Upper lobe of left lung (tissue), 6 donors: ENCODE measurements around the gene THRAP3. TPM values are rescaled to one million over a fixed set of nuclear protein-coding genes. Genes with fewer than 3 reads are reported as not detected.
A peak's percentile ranks its signal among the peaks of the same experiment; 100 is the strongest.

Experiments
- ATAC-seq, 2 donors: fragments of 200-7000 bp; cut with Tn5 transposase; one replicate each; pipeline ENCODE4 v1.9.1; 2022; ENCODE audit warnings: mild to moderate bottlenecking in 2 of 2, moderate library complexity in 2 of 2; ENCODE audit not compliant: low FRiP score in 2 of 2
- DNase-seq, 2 donors: peaks; one replicate each; pipeline ENCODE4 v3.0.0-alpha.2; 2019 to 2020
- H3K27ac ChIP-seq, 4 donors: fragments of 200-600 bp; sonication (generic); one replicate each; pipeline ENCODE4 v1.5.1; 2016 to 2019
- H3K27me3 ChIP-seq, 4 donors: fragments of 200-600 bp; sonication (generic); one replicate each; pipeline ENCODE4 v1.5.1; 2017 to 2019
- H3K36me3 ChIP-seq, 4 donors: fragments of 200-600 bp; sonication (generic); one replicate each; pipeline ENCODE4 v1.5.1; 2016 to 2019
- H3K4me1 ChIP-seq, 4 donors: fragments of 200-600 bp; sonication (generic); one replicate each; pipeline ENCODE4 v1.5.1; 2018 to 2019
- H3K4me3 ChIP-seq, 4 donors: fragments of 200-600 bp; sonication (generic); one replicate each; pipeline ENCODE4 v1.5.1; 2017 to 2019; ENCODE audit warnings: mild to moderate bottlenecking in 2 of 4, moderate library complexity in 1 of 4
- H3K9me3 ChIP-seq, 4 donors: fragments of 200-600 bp; sonication (generic); one replicate each; pipeline ENCODE4 v1.5.1; 2018 to 2019
- CTCF ChIP-seq, 6 experiments: fragments of 450-650 bp in 4 of 6; fragments of 200-600 bp in 2 of 6; sonication (generic) in 2 of 6; IDR thresholded peaks; one replicate each; pipeline ENCODE4 v1.5.1; 2016 to 2019; ENCODE audit warnings: antibody characterized with exemption in 6 of 6
- EP300 ChIP-seq, 4 donors: sonication (generic); formaldehyde crosslinking; IDR thresholded peaks; one replicate each; pipeline ENCODE4 v1.5.1; 2017; ENCODE audit warnings: antibody characterized with exemption in 4 of 4, control low read depth in 2 of 4
- POLR2A ChIP-seq, 4 donors: fragments of 450-650 bp; IDR thresholded peaks; one replicate each; pipeline ENCODE4 v1.5.1; 2016 to 2017; ENCODE audit warnings: antibody characterized with exemption in 4 of 4, mild to moderate bottlenecking in 2 of 4
- POLR2AphosphoS5 ChIP-seq, 2 donors: sonication (generic); formaldehyde crosslinking; IDR thresholded peaks; one replicate each; pipeline ENCODE4 v1.5.1; 2017; ENCODE audit warnings: antibody characterized with exemption in 2 of 2
- WGBS, 2 donors: methylation state at CpG; one replicate each; pipeline ENCODE4 v1.1.5; 2017 to 2018; 5-methylcytosine and 5-hydroxymethylcytosine counted together
- total RNA-seq, 6 donors: library from RNA; depleted of rRNA in 4 of 6; stranded (reverse); fragments of >200 nt in 4 of 6; gene quantifications; one replicate each; pipeline versions ENCODE4 v1.1.0 to v1.2.1, GENCODE V29; 2016 to 2021
- donor health status: DM: no; HTN: no; CAD: no; lungs with moderate emphysema.
- donor health status: DM: no; HTN: yes; CAD: no; lungs with severe emphysema.

The THRAP3 gene
- total RNA-seq, 6 donors from 2014 or later, result 55.0 to 91.1 (median 84.0) TPM

- Histone ChIP-seq H3K27ac (peak within 1 kb of the TSS; percentile 79 to 90 (median 86)), H3K36me3 (peaks cover 7 to 33% (median 28%) of the 10 kb centered on the region in 4 donors), H3K9me3 (no peaks in the 10 kb centered on the region), H3K4me3 (peak within 1 kb of the TSS; percentile 72 to 90 (median 79)), H3K4me1 (peaks cover 13 to 27% (median 22%) of the 10 kb centered on the region in 4 donors), H3K27me3 (no peaks in the 10 kb centered on the region)
- TF ChIP-seq POLR2A (IDR thresholded peaks at IDR 0.05) (no peak), POLR2AphosphoS5 (IDR thresholded peaks at IDR 0.05) (peak; percentile 17 to 44), EP300 (IDR thresholded peaks at IDR 0.05) (no peak), CTCF (IDR thresholded peaks at IDR 0.05) (peak in 1 of 6 experiments; percentile 12)
- ATAC-seq, result peak; percentile 73 to 85
- peak; percentile 87 to 89 for DNase-seq
- WGBS, 2 donors, result 6 to 39% methylated on average over 9 to 20 of the region's 65 CpGs
Measured at GRCh38 chr1:36306210-36306901, 82.1 kb downstream of the THRAP3 start, which contains the start of gene SH3D21. SH3D21 (plus strand) TSS chr1:36306368; CDS start chr1:36306421, 53 bp downstream.

DNA sequence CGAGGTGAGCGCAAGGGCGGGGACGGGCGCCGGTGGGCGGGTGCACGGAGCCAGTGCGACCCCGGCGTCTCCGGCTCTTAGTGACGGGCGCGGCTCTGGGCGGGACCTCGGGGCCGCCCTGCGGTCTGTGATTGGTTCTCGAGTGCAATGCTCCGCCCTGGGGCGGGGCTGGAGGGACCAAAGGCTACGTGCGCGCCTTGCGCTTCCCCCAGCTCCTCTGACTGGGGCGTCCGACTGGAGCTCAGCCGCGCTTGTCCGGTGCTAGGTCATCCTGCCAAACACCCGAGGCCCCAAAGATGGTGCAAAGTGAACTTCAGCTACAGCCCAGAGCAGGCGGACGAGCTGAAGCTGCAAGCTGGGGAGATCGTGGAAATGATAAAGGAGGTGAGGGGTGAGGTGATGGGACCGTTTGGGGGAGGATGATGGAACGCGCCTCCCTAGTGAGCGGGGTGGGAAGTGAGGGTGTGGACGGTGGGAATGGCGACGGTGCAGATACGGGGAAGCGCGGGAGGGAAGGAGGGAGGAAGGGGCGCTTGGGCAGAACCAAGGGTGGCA is 82.7 kb downstream of the THRAP3 start:
- H3K27ac ChIP-seq, result peak overlapping the region; percentile 79 to 90 (median 86)
- H3K4me1 ChIP-seq, result peaks cover 13 to 27% (median 22%) of the 10 kb centered on the region in 4 donors
- peak; percentile 96 to 97 for DNase-seq
- no peaks in the 10 kb centered on the region for H3K9me3 ChIP-seq
- peaks cover 3 to 27% (median 22%) of the 10 kb centered on the region in 4 donors for H3K36me3 ChIP-seq
- peak; percentile 12 to 87 (median 44) for TF ChIP-seq POLR2A (IDR thresholded peaks at IDR 0.05)
- no peak for TF ChIP-seq EP300 (IDR thresholded peaks at IDR 0.05)
- peak; percentile 69 to 83 for TF ChIP-seq POLR2AphosphoS5 (IDR thresholded peaks at IDR 0.05)
- peak in 1 of 6 experiments; percentile 10 for TF ChIP-seq CTCF (IDR thresholded peaks at IDR 0.05)
- ATAC-seq, result peak; percentile 97 to 98
- H3K4me3 ChIP-seq, result peak overlapping the region; percentile 72 to 90 (median 79)
- H3K27me3 ChIP-seq, result no peaks in the 10 kb centered on the region
- WGBS, 2 donors, result 1 to 5% methylated on average over 16 to 42 of the region's 46 CpGs

DNA sequence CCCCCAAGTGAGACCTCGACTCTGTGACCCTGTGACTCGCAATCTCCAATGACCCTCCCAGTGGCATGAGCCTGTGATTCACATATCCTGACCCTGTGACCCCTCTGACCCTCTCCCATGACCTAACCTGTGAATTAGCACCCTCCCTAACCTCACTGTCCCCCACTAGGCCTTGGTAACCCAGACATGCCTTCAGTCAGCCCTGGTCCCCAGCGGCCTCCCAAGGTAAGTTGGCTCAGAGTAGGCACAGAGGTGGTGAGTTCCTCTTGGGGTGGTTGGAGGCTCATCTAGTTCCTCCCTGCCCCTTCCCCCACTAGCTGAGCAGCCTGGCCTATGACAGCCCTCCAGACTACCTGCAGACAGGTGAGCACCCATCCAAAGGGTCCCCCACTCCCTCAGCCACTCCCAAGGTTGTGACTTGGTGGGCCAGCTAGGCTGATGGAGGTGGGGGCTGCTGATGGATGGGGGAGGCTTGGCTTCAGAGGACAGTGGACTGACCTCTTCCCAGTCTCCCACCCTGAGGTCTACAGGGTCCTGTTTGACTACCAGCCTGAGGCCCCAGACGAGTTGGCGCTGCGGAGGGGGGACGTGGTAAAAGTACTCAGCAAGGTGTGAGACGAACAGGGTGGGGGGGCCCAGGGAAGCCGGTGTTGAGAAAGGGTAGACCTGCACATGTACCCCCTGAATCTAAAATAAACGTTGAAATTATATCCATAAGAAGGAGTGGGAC is 83.5 kb downstream of the THRAP3 start:
- no peak overlapping the region for H3K27ac ChIP-seq
- H3K4me3 ChIP-seq, result peak overlapping the region in 3 of 4 donors; percentile 77 to 90 (median 81)
- 89 to 93% methylated on average over 8 to 9 of the region's 10 CpGs for WGBS, 2 donors
- H3K27me3 ChIP-seq, result no peaks in the 10 kb centered on the region
- peaks cover 3 to 19% (median 14%) of the 10 kb centered on the region in 4 donors for H3K36me3 ChIP-seq
- ATAC-seq (no peak), DNase-seq (no peak)
- H3K4me1 ChIP-seq, result peaks cover 13 to 27% (median 22%) of the 10 kb centered on the region in 4 donors
- no peaks in the 10 kb centered on the region for H3K9me3 ChIP-seq
- TF ChIP-seq POLR2AphosphoS5 (IDR thresholded peaks at IDR 0.05) (no peak), CTCF (IDR thresholded peaks at IDR 0.05) (no peak), EP300 (IDR thresholded peaks at IDR 0.05) (no peak)

- DNase-seq (no peak), ATAC-seq (no peak)
- H3K36me3 ChIP-seq, result peaks cover 0 to 4% (median 1%) of the 10 kb centered on the region in 4 donors
- no peak for TF ChIP-seq CTCF (IDR thresholded peaks at IDR 0.05)
- TF ChIP-seq POLR2A (IDR thresholded peaks at IDR 0.05), result no peak
- no peak for TF ChIP-seq EP300 (IDR thresholded peaks at IDR 0.05)
- TF ChIP-seq POLR2AphosphoS5 (IDR thresholded peaks at IDR 0.05), result no peak
- H3K4me1 ChIP-seq, result peaks cover 13 to 27% (median 22%) of the 10 kb centered on the region in 4 donors
- no peak overlapping the region for H3K4me3 ChIP-seq
- no peaks in the 10 kb centered on the region for H3K9me3 ChIP-seq
- WGBS, 2 donors, result 98 to 99% methylated on average over 7 of the region's 7 CpGs
- H3K27me3 ChIP-seq, result no peaks in the 10 kb centered on the region
- no peak overlapping the region for H3K27ac ChIP-seq
Measured at GRCh38 chr1:36309397-36309796, 85.2 kb downstream of the THRAP3 start.
